ENCODE results near the gene ZNF678. TPM values are rescaled to one million over a fixed set of nuclear protein-coding genes. Genes with fewer than 3 reads are reported as not detected.

Gene ZNF678
- 10 to 100 TPM in 4 of 5 donors, 1 to 10 TPM in 1; 9.7 to 21.4 (median 18.7) TPM for polyA plus RNA-seq (ENCODE audit: insufficient read depth in 1 of 5, insufficient read length in 5 of 5, low replicate concordance in 1 of 5)
- long read RNA-seq, donor 1, full-length matches to known transcripts = 4 of 4 reads
- long read RNA-seq, donor 1, partial matches to known transcripts = 0 of 4 reads
- long read RNA-seq, donor 1, other reads (novel, unspliced or antisense) = 0 of 4 reads
- long read RNA-seq, donor 2, full-length matches to known transcripts = 3 of 3 reads
- long read RNA-seq, donor 2, partial matches to known transcripts = 0 of 3 reads
- long read RNA-seq, donor 2, other reads (novel, unspliced or antisense) = 0 of 3 reads
- long read RNA-seq, donor 3, full-length matches to known transcripts = 1 of 1 reads
- long read RNA-seq, donor 3, partial matches to known transcripts = 0 of 1 reads
- long read RNA-seq, donor 3, other reads (novel, unspliced or antisense) = 0 of 1 reads
- long read RNA-seq, donor 4, partial matches to known transcripts = 0 of 2 reads
- long read RNA-seq, donor 4, other reads (novel, unspliced or antisense) = 0 of 2 reads
- long read RNA-seq, donor 5, full-length matches to known transcripts = 3 of 3 reads
- long read RNA-seq, donor 5, partial matches to known transcripts = 0 of 3 reads
- long read RNA-seq, donor 5, other reads (novel, unspliced or antisense) = 0 of 3 reads
- long read RNA-seq, donor 6, partial matches to known transcripts = 0 of 4 reads
- long read RNA-seq, donor 6, other reads (novel, unspliced or antisense) = 0 of 4 reads
- long read RNA-seq, donor 7, full-length matches to known transcripts = 4 of 4 reads
- long read RNA-seq, donor 7, partial matches to known transcripts = 0 of 4 reads
- long read RNA-seq, donor 7, other reads (novel, unspliced or antisense) = 0 of 4 reads
- long read RNA-seq, donor 8 = 0 reads

DNA sequence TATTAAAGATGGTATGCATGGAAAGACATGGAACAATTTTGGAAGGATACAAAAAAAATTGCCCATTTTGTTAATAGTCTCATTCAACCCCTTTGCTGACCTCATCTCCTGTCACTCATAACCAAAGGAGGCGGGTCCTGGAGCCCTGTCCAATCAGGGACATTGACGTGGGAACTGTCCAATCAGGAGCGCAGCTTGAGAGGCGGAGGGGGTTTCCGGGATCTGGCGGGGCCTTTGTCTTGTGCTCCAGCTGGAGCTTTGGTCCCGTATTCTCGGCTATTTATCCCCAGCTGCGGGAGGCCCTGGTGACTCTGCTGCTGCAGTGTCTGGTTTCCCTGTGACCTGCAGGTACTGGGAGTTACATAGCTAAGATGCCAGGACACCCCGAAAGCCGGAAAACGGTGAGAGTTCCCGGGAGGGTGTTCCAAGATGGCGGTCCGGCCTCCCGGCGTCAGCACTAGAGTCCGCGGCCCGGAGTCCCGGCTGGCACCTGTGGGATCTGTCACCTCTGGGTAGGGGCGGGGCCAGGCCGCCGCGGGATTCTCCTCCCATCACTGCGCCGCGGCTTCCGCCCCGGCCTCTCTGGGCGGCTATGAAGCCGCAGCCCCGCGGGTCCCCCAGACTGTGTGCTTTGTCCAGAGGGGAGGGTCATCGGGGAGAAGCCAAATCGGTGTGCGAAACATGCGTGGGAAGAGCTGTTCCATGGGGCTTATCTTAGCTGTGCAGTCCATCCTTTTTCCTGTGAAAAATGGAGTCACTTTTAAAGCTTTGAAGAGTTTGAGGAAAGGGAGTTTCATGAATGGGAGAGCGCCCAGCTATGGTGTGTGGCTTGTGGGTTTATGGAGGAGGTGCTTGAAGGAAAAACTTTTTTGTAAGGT, at the start of gene ZNF678:
Gene ZNF678, plus strand, starts transcription at position 233 of the 878 bp plus-strand sequence. CDS start 87,436 bp downstream, outside the sequence.
- peak; percentile 91 to 92 for DNase-seq

DNA sequence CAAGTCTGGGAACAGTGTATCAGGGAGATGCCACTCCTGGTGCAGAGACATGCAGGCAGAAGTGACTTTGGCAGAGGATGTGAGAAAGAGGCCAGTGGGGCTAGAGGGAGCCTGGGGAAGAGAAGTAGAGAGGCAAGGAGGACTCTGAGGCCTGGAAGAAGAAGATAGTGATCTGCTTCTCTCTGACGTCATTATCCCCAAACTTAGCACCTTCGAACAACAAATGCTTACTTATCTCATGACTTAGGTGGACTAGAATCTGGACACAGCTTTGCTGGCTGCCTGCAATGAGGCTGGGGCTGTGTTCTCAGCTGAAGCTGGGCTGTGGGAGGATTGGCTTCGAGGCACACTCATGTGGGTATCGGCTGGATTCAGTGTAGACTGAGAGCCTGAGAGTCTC, 44.5 kb upstream of the ZNF678 start:
- no peak for DNase-seq

DNA sequence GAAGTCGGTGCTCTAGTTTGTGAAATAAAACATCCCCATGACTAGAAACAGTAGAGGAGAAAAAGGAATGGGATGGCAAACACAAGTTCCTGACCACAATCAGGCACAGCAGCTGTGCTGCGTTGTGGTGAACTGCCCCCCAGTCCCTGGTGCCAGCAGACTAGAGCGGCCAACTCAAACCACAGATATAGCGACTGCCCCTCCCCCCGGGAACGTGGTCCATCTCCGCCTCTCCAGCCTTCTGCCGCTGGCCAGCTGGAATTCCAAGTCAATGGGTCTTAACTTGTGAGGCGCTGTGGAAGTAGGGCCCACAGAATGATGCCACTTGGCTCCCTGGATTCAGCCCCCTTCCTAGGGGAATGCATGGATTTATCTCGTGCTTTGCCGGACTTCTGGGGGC, 41.6 kb upstream of the ZNF678 start:
- no peak for DNase-seq

DNA sequence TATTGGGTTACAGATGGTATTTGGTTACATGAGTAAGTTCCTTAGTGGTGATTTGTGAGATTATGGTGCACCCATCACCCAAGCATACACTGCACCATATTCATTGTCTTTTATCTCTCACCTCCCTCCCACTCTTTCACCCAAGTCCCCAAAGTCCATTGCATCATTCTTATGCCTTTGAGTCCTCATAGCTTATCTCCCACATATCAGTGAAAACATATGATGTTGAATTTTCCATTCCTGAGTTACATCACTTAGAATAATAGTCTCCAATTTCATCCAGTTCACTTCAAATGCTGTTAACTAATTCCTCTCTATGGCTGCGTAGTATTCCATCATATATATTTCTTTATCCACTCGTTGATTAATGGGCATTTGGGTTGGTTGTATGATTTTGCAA, 36.8 kb upstream of the ZNF678 start:
- DNase-seq = no peak

DNA sequence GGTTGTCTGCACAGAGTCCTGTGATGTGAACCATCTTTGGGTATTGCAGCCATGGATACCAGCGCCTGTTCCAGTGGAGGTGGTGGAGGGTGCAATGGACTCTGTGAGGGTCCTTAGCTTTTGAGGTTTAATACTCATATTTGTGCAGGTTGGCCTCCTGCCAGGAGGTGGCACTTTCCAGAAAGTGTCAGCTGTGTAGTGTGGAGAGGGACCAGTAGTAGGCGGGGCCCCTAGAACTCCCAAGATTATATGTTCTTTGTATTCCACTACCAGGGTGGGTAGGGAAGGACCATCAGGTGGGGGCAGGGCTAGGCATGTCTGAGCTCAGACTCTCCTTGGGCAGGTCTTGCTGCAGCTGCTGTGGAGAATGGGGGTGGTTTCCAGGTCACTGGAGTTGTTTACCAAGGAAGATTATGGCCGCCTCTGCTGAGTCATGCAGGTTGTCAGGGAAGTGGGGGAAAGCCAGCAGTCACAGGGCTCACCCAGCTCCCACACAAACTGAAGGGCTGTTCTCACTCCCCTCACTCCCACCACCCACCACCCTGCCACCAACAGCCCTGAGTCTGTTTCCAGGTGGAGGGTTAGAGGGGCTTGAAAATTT, 31.2 kb upstream of the ZNF678 start:
- DNase-seq = no peak

DNA sequence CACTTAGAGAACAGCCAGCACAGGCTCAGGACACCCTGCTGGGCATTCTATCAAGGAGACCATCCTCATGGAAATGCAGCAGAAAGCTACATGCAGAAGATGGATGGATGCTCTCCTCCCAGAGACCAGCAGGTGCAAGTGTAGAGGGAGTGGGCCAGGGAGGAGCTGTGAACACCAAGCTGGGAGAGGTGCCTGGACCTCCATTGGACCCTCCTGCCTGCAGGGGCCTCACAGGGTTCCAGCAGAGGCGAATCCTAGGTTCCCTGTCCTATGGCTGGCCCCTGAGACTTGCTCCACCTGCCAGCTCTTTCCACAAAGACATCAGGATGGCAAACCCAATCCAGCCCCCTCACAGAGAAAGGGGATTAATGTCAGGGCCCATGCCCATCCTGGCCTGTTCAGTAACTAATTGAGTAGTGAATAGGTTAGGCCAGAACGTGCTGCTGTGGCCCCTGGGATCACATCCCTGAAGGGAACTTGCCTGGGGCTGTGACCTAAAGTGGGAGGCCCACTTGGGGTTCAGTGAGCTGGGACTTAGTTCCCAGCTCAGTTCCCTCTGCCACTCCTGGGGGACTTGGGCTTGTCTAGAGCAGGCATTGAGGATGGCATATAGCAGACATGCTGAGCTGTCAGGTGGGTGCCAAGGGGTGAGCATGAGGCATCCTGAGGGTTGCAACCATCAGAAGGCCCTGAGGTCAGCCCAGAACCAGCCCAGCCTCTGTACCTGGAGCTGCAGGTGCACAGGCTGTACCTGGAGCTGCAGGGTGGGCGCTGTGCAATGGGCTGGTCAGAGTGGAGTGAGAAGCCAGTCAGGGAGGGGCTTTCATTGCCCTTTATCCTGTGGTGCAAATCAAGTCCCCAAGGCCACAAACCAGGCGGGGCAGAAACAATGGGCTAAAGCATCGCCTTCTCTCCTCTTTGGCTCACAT, 22.9 kb upstream of the ZNF678 start:
- DNase-seq = no peak

DNA sequence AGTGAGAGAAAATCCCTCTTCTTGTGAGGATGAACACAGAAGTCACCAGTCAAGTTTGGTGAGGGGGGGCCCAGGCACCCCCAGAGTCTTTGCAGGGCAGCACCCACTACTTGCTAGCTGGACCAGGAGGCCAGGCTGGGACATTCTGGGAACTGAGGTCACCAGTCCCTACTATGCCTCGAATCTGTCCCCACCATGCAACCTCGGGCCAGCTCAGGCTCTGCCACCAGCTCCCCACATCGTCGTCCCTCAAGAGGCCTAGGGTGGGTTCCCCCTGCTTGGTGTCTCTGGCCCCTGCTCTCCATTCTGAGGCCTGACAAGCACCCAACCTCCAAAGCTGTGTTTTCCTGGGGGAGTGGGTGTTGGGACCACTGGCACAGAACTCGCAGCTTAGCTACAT, 22.2 kb upstream of the ZNF678 start:
- DNase-seq = no peak

DNA sequence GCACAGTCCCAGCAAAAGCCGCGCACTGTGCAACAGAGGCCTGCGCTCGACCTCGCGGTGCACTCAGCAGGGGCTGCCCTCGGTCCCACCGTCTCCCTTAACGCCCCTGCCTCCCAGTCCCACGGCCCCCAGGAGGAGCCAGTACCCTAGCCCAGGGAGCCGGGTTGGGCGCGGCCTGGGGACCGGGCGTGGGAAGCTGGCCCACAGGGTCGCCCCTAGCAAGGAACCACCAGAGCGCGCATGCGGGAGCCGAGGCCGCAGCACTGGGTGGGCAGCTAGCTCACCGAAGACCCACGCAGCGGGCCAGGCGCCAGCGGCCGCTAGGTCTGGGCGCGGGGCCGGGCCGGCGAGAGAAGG, 21.6 kb upstream of the ZNF678 start:
- DNase-seq = no peak

DNA sequence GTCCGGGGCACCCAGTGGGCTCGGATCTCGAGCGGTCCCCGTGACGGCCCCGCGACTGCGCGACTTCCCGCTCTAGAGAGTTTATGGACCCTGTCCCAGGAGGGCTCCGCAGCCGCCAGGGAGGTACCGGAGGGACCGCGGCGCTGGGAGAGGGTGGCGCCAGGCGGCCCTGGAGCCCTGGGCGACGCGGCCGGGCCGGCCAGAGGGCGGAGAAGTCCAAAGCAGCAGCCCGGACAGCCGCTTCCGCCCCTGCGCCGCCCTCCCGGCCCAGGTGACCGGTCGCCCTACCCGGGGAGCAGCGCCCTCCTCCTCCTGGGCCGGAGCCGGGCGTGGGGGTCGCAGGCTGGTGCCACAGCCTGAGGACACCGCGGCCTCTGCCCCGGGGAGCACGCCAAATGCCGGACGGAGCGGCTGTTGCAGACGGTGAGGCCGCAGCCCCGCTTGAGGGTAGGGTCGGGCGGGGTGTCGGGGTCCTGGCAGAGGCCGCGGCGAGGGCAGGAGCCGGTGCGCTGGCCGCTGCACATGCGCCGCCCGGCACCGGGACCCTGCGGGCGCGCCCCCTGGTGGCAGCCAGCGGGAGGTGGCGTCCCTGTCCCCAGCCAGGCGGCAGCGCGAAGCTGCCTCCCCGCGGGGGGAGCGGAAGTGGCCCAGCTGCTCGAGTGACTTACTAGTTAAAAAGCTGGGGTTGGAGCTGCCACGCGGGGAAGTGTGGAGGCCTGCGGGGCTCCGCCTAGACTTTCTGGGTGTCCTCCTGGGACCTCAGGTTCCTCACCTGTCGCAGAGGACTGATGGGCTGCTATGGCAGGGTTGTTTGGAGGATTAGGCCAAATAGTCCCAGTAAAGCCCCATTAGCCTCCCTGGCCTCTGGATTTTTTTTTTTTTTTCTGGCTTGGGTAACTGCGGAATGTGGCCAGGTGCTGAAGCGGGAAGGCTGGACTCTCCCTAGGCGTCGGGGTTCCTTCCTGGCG, 20.9 kb upstream of the ZNF678 start:
- peak; percentile 91 to 92 for DNase-seq

DNA sequence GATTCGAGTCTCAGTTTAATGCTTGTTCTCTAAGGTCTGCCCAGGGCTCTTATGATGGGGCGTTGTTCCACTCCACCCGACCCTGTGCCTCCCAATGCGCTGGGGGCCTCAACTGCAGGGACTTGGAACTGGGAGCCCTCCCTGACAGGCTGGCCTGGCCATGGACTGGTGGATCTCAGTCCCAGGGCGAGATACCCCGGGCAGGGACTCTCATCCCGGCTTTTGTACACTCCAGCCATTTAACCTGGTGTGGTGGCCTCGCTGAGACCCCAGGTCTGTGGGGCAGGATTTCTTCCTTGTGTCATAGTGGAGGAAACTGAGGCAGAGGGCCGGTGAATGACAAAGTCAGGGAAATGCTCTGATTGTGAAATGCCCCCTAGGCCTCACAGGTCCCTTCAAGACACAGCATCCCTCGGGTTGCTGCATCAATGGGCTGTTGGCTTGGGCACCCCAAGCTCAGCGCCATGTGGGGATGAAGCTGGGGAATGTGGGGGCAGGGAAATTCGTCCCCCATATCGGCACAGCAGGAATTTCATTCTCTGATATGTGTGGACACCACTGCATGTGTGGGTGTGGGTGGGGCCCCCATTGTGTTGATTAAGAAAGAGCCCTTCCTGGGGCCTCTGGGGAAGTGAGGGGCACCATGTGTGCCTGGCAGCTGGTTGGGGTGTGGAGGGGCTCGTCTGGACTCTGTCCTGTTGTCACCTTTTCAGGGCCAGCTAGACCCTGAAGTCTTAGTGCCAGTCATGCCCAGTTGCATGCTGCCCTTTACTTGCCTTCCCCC, 19.9 kb upstream of the ZNF678 start:
- no peak for DNase-seq

DNA sequence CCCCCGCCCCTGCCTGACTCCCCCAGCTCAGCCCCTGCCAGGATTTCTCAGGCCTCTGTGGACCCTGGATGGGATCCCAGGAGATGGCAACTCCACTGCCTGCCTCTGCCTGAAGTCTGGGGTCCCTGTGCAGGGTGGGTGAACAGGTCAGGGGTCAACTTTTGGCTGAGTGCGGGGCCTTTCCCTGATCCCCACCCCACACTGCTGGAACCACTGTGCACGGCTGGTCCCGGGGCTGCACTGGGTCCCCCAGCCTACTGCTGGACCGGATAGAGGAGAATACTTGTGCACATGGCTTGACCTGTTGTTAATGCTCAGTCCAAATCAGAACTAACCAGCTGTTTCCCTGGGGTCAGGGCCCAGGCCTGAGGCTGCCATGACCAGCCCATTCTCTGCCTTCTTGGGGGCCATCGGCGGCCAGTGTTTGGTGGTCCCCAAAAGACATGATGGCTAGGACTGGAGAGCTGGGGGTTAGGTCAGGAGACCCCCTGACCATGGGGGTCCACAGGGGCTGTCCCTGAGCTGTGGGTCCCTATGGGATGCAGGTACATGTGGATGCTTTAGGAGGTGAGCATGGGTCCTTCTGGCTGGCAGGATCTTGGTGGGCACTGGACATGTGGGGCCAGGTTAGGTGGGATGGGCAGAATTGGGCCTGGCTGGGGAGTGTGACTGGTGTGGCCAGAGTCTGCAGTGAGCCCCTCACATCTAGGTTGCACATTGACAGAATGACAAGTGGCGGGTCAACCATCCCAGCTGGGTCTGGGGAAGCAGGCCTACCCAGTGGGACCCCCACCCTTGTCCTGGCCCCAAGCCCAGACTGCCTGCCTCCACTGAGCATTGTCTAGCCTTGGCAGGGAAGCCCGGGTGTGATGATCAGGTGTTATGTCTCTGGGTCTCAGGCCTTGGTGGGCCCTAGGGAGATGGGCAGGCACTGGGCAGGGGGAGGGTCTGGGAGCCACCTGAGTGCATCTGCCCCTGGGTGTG, 19.0 kb upstream of the ZNF678 start:
- no peak for DNase-seq

DNA sequence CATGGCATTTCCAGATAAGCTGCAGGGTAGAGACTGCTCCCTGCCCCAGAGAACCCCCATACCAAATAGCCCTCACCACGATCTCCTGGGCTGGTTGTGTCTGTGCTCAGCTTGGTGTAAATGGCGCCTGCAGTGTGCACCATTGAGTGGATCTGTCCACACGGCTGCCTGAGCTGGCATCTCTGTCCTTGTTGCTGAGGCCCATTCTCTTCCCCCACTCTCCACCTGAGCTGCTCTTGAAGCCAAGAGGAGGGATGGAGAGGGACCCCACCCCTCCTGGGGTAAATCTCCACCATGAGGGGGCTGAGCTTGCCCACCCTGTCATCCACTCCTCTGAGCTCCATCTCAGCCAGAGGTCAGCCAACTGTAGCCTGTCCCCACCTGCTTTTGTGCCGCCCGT, 18.0 kb upstream of the ZNF678 start:
- DNase-seq = no peak

DNA sequence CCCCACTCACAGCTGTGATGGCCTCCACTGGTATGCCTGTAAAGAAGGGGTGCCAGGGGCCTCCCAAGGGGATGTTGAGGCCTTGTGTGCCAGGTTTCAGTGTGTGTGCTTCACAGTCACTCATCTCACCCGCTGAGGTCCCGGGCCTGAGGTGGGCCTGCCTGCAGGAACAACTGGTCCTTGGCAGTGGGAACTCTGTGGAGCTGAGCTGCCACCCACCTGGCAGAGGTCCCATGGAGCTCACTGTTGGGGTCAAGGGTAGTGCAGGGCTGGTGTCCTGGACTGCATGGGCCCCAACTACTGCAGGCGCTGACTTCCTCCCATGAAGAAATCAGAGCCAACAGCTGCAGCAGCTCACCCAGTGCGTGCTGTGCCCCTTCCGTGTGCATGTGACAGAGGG, 17.3 kb upstream of the ZNF678 start:
- no peak for DNase-seq

DNA sequence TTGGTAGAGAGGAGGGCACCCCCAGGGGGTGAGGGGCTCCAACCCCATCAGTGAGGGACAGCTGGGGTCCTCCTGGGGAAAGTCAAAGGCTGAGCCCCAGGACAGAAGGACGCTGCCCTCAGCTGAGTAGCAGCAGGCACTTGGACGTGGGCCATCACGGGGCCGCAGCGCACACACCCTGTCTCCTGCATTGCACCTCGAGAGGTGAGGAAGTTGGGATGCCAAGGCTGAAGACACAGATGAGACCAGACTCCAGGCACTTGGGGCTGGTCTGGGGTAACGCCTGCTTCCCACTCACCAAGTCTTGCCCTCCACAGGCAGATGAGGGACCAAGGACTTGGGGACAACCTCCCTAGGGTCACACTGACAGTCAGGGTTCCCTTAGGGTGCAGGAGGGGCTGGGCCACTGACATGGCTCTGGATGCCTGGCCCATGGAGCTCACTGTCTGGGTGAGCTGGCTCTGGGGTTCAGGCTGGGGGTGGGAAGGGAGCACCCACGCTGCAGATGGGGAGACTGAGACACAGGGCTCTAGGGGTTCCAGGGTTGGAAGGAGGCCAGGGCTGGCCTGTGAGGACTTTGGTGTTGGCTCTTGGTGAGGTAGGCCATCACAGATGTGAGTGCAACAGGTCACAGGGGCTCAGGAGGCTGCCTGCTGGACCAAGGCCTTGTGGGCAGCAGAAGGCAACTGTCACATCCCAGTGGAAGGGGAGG, 16.6 kb upstream of the ZNF678 start:
- DNase-seq = no peak

DNA sequence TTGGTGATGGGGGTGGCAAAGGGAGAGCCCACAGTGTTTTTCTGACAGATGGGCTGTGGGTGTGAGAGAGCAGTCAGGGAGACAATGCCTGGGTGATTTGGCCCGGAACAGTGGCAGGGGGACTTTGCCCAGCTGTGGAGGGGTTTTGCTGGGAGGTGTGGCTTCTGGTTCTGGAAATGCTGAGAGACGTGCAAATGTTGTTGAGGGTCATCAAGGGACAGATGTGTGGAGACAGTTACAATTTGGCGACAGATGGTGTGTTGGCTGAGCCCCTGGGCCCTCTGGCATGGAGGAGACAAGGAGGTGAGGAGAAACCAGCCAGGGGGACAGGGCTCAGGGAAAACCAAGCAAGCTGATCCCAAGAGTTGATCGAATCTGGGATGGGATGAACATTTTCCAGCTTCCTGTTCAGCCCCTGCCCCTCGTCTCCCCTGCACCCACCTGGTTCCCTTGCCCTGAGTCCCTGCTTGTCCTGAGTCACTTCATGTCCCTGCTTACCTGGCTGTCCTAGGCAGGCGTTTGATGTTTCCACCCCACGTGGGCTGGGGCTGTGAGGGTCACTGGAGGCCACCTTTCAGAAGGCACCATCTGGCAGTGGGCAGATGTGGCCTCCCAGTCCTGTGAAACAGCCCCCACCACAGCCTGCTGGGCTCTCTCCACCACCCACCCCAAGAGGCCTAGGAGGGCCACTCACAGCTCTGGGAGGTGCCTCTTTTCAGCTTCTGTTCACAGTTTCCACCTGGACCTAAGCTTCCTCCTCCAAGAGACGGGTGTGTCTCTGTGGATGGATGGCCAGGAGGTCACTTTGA, 15.8 kb upstream of the ZNF678 start:
- no peak for DNase-seq

DNA sequence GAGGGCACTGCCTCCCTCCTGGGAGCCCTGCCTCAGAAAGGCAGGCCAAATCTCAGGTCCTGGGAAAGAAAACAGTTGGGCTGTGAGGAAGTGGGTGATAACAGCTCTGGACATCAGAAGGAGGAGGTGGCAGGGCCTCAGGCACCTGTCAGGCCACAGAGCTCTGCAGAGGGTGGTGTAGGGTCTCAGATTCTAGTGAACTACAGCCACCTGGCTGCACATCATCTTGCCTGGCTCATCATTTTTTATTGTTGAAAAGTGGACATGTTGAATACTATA, 15.3 kb upstream of the ZNF678 start:
- no peak for DNase-seq
